HG03575 (cell line): Measurements from ENCODE around the gene CNIH2.
"Not testable (repeated sequence)": the region's sequence is repeated elsewhere in the genome, so short reads cannot be mapped to it uniquely, and the experiment has no call there.

Source experiments
- ATAC-seq: cut with Tn5 transposase; IDR thresholded peaks from one replicate; pipeline ENCODE4 v1.9.1; 2021; ENCODE audit not compliant: unreplicated experiment, insufficient number of reproducible peaks, low FRiP score; ENCODE audit errors: extremely low read depth

CNIH2 gene

DNA sequence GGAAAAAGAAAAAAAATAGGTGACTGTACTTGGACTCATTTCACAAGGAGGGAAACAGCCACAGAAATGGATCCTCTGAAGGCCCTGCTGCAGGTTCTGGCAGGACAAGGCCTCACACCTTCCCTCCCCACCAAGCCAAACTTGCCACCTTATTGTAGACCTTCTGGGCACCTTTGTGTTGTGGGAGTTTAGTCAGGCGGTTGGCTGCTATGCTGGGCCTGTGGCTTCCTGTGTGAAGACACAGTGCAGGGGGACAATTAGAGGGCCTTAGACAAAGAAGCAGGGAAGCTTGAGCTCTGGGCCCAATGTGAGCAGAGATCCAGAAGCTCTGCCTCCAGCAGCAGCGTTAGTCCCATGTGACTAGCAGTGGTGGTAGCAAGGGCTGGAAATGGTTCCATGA lies 5.4 kb upstream of the CNIH2 start:
- no peak for ATAC-seq

DNA sequence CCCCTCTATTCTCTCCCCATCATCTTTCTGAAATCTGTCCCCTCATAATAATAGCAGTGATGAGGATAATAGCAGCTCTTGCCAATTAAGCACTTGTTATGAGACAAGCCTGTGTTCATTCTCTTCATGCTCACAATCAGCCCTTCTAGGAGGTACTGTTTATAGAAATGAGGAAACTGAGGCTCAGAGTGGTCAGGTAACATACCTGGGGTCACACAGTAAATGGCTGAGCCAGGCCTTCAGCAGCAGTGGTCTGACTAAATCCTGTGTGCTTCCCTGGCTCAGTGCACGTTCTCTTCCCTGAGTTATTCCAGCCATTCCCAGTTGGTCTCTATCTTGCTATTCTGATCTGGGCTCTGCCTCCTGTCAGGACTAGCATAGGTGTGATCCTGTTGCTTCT lies 3.8 kb upstream of the CNIH2 start:
- no peak for ATAC-seq

DNA sequence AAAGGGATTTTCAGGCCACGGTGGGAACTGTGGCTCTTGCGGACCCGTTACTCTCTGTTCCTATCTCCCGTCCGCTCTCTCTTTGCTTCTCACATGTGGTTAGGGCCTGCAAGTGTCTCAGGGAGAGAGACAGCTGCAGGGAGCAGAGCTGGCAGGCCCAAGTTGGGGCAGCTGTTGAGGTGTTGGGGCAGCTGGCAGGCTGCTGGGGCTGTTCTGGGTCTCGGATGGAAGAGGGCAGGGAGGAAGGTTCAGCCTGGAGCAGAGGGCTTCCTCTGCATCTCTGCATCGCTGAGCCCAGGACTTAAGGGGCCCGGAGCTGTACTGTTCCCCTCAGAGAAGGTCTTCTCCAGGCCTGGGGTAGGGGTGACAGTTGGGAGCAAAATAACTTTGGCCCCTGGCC lies 2.6 kb upstream of the CNIH2 start:
- no peak for ATAC-seq

DNA sequence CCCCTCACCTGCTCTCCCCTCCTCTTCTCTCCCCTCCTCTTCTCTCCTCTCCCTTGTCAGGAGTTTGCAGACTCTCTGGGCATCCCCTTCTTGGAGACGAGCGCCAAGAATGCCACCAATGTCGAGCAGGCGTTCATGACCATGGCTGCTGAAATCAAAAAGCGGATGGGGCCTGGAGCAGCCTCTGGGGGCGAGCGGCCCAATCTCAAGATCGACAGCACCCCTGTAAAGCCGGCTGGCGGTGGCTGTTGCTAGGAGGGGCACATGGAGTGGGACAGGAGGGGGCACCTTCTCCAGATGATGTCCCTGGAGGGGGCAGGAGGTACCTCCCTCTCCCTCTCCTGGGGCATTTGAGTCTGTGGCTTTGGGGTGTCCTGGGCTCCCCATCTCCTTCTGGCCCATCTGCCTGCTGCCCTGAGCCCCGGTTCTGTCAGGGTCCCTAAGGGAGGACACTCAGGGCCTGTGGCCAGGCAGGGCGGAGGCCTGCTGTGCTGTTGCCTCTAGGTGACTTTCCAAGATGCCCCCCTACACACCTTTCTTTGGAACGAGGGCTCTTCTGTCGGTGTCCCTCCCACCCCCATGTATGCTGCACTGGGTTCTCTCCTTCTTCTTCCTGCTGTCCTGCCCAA lies 1.9 kb upstream of the CNIH2 start:
- no peak for ATAC-seq

DNA sequence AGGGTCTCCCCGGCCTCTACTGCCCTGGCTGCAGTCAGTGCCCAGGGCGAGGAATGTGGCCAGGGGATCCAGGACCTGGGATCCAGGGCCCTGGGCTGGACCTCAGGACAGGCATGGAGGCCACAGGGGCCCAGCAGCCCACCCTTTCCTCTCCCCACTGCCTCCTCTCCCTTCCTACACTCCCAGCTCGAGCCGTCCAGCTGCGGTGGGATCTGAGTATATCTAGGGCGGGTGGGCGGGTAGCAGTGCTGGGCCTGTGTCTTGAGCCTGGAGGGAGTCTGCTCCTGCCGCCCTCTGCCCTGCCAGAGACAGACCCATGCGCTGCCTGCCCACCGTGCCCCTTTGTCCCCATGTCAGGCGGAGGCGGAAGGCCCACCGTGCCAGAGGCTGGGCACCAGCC lies 1.4 kb upstream of the CNIH2 start:
- not testable (repeated sequence) for ATAC-seq

DNA sequence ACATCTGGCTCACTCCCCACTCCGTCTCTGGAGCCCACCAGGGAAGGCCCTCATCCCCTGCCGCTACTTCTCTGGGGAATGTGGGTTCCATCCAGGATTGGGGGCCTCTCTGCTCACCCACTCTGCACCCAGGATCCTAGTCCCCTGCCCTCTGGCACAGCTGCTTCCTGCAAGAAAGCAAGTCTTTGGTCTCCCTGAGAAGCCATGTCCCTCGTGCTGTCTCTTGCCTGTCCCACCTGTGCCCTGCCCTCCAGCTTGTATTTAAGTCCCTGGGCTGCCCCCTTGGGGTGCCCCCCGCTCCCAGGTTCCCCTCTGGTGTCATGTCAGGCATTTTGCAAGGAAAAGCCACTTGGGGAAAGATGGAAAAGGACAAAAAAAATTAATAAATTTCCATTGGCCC lies 911 bp upstream of the CNIH2 start:
- ATAC-seq, result not testable (repeated sequence)

DNA sequence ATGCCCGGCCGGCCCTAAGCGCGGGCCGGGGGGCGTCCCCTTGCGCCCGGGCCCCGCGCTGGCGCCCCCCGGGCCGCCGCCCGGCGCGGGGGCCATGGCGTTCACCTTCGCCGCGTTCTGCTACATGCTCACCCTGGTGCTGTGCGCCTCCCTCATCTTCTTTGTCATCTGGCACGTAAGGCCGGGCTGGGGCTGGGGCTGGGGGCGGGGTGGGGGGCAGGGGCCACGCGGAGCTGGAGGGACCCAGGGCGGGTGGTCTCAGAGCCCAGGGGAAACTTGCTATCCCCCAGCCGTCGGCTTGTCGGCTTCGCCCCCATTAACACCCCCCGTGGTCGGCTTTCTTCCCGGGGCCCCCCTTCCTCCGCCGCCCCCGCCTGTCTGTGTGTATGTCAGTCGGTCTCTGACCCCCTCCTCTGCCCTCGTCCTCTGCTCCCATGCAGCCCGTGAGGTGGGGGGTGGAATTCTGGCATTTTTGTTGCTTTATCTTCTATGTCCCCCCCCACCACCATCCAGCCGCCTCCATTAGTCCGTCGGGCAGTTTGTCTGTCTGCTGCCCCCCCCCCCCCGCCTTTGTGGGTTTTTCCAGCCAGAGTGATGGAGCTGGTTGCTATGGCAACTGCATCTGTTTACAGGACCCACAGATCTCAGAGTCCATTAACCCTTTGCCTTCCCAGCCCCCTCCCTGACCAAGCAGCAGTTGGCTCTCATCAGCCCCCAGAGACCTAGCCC lies 552 bp downstream of the CNIH2 start:
- ATAC-seq, result no peak

DNA sequence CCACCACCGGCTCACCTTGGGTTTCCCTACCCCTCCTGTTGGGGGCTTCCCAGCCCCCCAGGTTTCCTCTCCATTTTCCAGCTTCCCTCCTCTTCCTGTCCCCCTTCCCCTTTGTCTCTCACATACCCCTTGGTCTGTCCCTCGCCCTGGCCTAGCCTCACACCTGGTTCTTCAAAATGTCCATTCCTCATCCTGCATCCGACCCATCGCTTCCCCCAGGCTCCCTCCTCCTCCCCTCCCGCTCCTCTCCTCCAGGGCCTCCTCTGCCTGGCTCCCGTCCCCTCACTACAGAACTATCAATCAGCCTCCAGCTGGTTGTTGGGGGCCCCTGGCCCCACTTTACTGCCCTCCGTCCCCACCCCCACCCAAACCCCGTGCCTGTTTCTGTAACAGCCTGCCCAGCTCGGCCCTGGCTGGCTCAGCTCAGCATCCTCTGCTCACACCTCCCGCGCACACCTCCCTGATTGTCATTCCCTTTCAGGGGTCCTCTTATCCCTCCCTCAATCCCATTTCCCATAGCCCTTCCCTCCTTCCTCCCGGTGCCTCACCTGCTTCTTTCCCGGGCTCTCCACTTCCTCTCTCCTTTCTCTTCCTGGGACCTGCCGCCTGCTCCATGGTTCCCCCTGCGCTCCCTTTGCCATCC lies 1.2 kb downstream of the CNIH2 start:
- no peak for ATAC-seq

DNA sequence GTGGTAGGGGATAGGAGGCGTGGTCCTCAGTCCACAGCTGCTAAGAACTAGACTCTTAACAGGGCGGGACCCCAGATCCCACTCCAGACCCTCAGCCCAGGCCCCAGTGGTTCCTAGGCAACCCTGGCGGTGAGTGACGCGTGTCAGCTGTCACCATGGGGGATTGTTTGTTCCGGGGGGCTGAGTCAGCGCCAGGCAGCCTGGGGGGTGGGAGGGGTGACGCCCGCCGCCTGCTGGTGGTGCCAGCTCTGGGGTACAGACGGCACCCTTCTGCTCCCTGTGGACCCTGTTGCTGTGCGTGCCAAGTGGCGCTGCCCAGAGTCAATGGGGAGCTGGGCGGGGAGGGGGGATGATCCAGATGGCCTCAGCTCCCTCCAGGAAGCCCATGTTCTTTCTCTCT lies 2.5 kb downstream of the CNIH2 start:
- no peak for ATAC-seq

DNA sequence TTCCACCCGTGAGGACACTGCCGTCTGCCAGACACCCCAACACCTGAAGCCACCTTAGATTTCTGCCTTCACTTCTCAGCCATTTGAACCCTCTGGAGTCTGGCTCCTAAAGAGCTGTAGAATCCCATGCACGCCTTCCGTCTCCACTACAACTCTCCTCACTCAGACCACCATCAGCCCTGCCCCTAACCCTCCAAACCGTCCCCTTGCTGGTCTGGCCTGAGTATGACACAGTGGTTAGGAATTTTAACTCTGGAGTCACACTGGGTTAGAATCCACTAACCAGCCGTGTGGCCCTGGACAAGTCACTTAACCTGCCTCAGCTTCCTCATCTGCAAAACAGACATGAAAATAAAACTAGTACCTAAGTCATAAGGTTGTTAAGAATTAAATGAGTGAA lies 3.0 kb downstream of the CNIH2 start:
- ATAC-seq, result no peak

DNA sequence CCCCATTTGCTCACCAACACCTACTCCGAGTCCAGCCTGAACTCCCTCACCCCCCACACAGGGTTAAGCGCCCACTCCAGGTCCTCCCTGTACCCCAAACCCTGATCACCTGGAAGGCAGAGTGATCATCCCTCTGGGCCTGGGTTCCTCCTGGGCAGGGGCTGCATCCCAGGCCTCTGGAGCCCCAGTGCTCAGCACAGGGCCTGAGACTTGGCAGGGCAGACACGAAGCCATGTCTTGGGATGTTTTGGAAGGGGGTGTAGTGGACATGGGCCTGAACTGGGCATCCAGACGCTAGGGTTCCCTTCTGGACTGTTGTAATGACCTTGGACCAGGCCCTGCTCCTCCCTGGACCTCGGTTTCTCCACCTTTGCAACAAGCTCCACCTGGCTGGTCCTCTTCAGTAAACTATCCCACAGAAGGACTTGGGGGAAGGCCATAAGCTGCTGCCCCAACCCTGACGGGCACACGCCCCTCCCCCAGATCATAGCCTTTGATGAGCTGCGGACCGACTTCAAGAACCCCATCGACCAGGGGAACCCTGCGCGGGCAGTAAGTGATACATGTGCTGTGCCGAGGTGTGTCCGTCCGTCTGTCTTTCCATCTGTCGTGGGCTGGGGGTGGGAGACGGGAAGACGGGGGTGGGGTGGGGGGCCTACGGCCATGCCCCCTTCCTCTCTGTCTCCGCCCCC lies 3.9 kb downstream of the CNIH2 start:
- ATAC-seq, result no peak

DNA sequence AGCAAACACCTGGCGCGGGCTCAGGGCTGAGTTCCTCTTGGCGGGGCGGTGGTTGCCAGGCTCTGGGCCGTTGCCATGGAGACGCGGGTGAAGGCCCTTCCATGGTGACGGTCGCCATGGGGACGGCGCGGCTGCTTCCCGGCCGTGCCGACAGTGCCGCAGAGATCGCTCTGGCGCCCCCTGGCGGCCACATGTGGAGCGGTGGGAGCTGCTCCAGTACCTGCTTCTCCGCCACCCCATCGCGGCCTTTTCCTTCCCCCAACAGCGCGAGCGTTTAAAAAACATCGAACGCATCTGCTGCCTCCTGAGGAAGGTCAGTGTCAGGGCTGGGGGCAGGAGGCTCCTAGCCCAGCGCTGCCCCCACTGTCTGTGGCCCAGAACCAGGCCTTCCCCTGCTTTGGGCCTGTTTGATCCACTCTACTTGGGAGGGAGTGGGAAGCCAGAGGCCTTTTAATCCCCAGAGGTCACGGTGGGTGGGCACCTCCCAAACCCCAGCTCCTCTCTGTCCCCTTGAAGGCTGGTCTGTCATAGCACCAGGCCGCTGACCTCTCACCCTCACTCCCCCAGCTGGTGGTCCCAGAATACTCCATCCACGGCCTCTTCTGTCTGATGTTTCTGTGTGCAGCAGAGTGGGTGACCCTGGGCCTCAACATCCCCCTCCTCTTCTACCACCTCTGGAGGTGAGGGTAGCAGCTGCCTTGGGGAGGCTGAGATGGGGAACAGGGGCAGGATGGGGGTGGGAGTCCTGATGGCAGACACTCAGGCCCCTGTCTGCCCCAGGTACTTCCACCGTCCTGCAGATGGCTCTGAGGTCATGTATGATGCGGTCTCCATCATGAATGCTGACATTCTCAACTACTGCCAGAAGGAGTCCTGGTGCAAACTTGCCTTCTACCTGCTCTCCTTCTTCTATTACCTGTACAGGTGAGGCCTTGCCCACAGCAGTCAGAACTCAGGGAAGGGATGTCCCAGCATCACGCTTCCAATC lies 4.8 kb downstream of the CNIH2 start:
- ATAC-seq, result no peak

DNA sequence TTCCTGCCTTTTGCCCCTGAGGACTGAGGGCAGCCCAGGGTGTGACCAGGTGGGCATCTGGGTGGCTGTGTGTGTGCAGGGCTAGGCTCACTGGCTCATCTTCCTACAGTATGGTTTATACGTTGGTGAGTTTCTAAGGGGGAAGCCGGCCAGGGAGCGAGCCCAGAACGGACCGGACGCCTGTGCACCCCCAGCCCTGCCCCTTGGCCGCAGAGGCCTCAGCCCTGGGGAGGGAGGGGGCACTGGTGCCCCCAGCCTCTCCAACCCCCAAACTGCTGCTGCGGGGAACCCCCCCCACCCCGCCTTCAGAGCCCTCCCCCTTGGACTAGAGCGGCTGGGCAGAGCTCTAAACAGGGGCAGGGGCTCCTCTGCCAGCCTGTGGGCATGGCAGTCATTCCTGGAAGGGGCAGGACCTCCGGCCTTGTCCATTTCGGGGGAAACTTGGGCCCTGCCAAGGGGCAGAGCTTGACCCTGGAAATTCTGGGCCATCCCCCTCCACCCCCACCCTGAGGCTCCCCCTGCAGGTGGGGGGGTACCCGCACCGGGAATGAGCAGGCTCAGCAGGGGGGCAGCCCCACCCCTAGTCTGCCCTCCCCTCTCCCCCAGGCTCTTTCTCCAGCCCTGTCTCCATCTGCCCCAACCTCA lies 5.6 kb downstream of the CNIH2 start:
- ATAC-seq, result no peak

DNA sequence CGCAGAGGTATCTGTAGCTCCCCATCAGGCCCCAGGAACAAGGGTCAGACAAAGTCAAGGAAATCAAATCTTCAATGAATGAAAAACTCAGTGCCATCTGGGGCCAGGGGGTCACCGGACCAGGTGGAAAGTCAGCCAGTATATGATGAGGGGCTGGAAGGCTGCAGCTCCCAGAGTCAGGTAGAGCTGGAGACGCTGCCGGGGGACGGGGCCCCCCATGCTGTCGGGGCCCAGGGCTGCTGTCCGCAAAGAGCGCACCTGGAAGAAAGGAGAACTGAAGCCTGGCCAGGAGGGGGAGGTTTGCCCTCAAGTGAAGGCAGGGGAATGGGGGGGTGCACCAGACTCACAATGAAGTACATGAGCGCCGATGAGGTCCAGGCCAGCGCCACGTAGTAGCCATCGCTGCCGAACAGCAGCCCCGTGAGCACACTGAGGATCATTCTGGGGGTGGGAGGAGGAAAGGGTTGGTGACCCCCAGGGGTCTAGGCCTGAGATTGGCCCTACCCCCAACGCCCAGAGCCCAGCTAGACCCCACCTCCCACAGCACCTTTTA lies 6.6 kb downstream of the CNIH2 start:
- no peak for ATAC-seq

DNA sequence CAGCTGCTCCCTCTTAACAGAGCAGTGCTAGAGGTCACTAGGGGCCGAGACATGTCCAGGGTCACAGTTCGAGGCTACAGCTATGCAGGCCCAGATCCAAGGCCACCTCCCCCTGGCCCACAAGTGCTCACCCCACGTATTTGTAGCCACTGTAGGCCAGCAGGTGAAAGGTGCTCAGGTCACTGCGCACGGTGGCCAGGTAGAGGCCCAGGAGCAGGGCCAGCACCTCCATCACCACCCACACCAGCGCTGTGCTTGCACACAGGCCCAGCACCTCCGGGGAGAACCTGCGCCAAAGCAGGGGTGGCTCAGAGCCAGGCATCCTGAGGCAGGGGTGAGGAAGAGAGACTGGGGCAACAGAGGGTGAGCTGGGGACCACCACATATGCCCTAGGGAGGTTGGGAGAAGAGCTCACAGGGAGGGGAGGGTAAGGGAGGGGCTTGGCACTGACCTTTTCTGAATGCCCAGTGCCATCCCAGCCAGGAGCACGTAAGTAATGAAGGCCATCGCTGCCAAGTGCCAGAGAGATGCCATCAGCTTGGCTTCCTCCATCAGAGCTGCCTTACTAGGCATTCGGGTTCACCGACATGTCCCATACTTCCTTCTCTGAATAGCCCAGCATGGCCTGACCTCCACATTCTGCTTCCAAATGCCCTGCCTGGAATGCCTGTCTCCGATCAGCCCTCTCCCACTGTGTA lies 7.4 kb downstream of the CNIH2 start:
- ATAC-seq, result no peak

DNA sequence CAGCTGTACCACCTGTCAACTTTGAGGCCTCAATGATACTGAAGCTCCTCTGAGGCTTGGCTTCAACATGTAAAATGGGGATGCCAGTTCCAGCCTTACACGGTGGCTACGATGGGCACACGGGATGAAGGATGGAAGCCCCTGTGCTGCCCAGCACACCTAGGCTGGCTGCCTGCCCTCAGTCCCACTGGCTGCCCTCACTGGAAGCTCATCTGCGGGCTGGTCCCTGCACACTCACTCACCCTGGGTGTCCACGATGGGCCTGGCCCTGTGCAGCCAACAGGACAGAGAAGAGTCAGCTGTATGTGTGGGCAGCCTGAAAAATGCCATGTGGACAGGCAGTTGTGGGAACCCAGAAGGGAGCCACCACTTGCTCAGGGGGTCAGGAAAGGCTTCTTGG lies 8.7 kb downstream of the CNIH2 start:
- no peak for ATAC-seq

DNA sequence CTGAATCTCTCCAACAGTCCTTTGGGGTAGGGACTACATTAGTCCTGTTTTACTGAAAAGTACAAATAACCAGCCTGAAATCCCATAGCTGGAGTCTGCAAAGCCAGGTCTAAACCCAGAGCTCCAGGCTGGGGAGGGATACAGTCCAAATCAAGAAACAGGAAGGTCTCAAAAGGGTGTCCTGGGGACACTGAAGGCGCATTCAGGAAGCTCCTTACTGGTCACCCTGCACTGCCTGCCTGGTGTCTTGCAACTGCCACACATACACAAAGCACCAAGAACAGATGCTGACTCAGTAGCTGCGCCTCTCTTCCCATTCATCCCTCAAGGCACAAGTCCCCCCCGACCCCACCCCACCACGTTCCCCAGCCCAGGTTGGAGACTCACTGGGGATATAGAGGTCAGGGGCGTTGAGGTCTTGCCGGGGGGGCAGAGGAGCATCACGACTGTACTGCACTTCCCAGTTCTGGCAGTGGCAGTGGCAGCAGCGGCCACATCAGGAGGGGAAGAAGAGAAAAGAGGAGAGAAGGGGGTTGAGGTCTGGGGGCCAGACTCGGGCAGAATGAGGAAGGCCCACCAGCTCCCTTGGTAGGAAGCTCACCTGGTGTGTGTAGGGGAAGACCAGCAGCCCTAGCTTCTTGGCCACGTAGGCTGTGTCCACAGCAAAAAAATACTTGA lies 9.4 kb downstream of the CNIH2 start:
- no peak for ATAC-seq
